ENCODE results near the gene MAFF.

The MAFF gene

GRCh38 chr22:38235240-38235850 is 33.6 kb downstream of the MAFF start:
- Mint-ChIP-seq H3K27me3 (no peaks in the 10 kb centered on the region), H3K36me3 (ENCODE audit: low read depth) (peaks cover 8% of the 10 kb centered on the region), H3K4me3 (no peak overlapping the region), H3K27ac (no peak overlapping the region), H3K9me3 (no peaks in the 10 kb centered on the region), H3K4me1 (no peaks in the 10 kb centered on the region)
- ATAC-seq: no peak
- DNase-seq: no peak

- Mint-ChIP-seq H3K27ac (no peak overlapping the region), H3K27me3 (no peaks in the 10 kb centered on the region), H3K4me1 (no peaks in the 10 kb centered on the region), H3K4me3 (no peak overlapping the region), H3K9me3 (no peaks in the 10 kb centered on the region), H3K36me3 (ENCODE audit: low read depth) (peaks cover 4% of the 10 kb centered on the region)
- DNase-seq (no peak), ATAC-seq (no peak)
These were observed 35.0 kb downstream of the MAFF start for GRCh38 chr22:38236786-38237185.

- Mint-ChIP-seq H3K4me1 (no peaks in the 10 kb centered on the region), H3K27ac (no peak overlapping the region), H3K4me3 (no peak overlapping the region), H3K9me3 (no peaks in the 10 kb centered on the region), H3K27me3 (no peaks in the 10 kb centered on the region), H3K36me3 (ENCODE audit: low read depth) (peaks cover 4% of the 10 kb centered on the region)
- no peak for ATAC-seq
- DNase-seq: no peak
These were observed 36.8 kb downstream of the MAFF start for GRCh38 chr22:38238519-38239071.

GRCh38 chr22:38239101-38239761 is 37.4 kb downstream of the MAFF start:
- H3K4me1 Mint-ChIP-seq: no peaks in the 10 kb centered on the region
- H3K36me3 Mint-ChIP-seq (ENCODE audit: low read depth): peaks cover 4% of the 10 kb centered on the region
- ATAC-seq (no peak), DNase-seq (no peak)
- H3K27me3 Mint-ChIP-seq: no peaks in the 10 kb centered on the region
- H3K9me3 Mint-ChIP-seq: no peaks in the 10 kb centered on the region
- no peak overlapping the region for H3K27ac Mint-ChIP-seq
- H3K4me3 Mint-ChIP-seq: no peak overlapping the region

GRCh38 chr22:38240734-38241252 is 39.0 kb downstream of the MAFF start:
- no peak for ATAC-seq
- H3K9me3 Mint-ChIP-seq: no peaks in the 10 kb centered on the region
- DNase-seq: no peak
- peaks cover 4% of the 10 kb centered on the region for H3K36me3 Mint-ChIP-seq (ENCODE audit: low read depth)
- H3K27me3 Mint-ChIP-seq: no peaks in the 10 kb centered on the region
- H3K27ac Mint-ChIP-seq: no peak overlapping the region
- H3K4me3 Mint-ChIP-seq: no peak overlapping the region
- H3K4me1 Mint-ChIP-seq: no peaks in the 10 kb centered on the region

GRCh38 chr22:38243007-38243765 is 41.4 kb downstream of the MAFF start:
- ATAC-seq (no peak), DNase-seq (no peak)
- no peaks in the 10 kb centered on the region for H3K4me1 Mint-ChIP-seq
- H3K27me3 Mint-ChIP-seq: no peaks in the 10 kb centered on the region
- H3K4me3 Mint-ChIP-seq: no peak overlapping the region
- H3K9me3 Mint-ChIP-seq: no peaks in the 10 kb centered on the region
- H3K27ac Mint-ChIP-seq: no peak overlapping the region
- peaks cover 7% of the 10 kb centered on the region for H3K36me3 Mint-ChIP-seq (ENCODE audit: low read depth)

- Mint-ChIP-seq H3K27me3 (no peaks in the 10 kb centered on the region), H3K4me1 (no peaks in the 10 kb centered on the region), H3K36me3 (ENCODE audit: low read depth) (peaks cover 7% of the 10 kb centered on the region), H3K4me3 (no peak overlapping the region), H3K27ac (no peak overlapping the region), H3K9me3 (no peaks in the 10 kb centered on the region)
- DNase-seq (no peak), ATAC-seq (no peak)
These were observed 42.3 kb downstream of the MAFF start for GRCh38 chr22:38244106-38244505.

- no peak overlapping the region for H3K27ac Mint-ChIP-seq
- no peak for ATAC-seq
- H3K27me3 Mint-ChIP-seq: no peaks in the 10 kb centered on the region
These were observed 44.4 kb downstream of the MAFF start for GRCh38 chr22:38246046-38246658.

GRCh38 chr22:38246692-38247091 is 44.9 kb downstream of the MAFF start:
- Mint-ChIP-seq H3K4me3 (no peak overlapping the region), H3K4me1 (no peaks in the 10 kb centered on the region), H3K36me3 (ENCODE audit: low read depth) (peaks cover 8% of the 10 kb centered on the region), H3K27me3 (no peaks in the 10 kb centered on the region), H3K27ac (no peak overlapping the region), H3K9me3 (no peaks in the 10 kb centered on the region)
- ATAC-seq: no peak
- DNase-seq: no peak

More at GRCh38 chr22:38246046-38246658, 44.4 kb downstream of the MAFF start:
- Mint-ChIP-seq H3K4me3 (no peak overlapping the region), H3K36me3 (ENCODE audit: low read depth) (peaks cover 8% of the 10 kb centered on the region), H3K9me3 (no peaks in the 10 kb centered on the region), H3K4me1 (no peaks in the 10 kb centered on the region)
- DNase-seq: no peak

- DNase-seq: no peak
- Mint-ChIP-seq H3K27me3 (no peaks in the 10 kb centered on the region), H3K4me3 (no peak overlapping the region), H3K27ac (no peak overlapping the region), H3K4me1 (no peaks in the 10 kb centered on the region), H3K9me3 (no peaks in the 10 kb centered on the region), H3K36me3 (ENCODE audit: low read depth) (peaks cover 8% of the 10 kb centered on the region)
- no peak for ATAC-seq
These were observed 45.9 kb downstream of the MAFF start for GRCh38 chr22:38247713-38248112.

GRCh38 chr22:38248280-38248679 is 46.5 kb downstream of the MAFF start:
- Mint-ChIP-seq H3K4me3 (no peak overlapping the region), H3K9me3 (no peaks in the 10 kb centered on the region), H3K27me3 (no peaks in the 10 kb centered on the region), H3K36me3 (ENCODE audit: low read depth) (peaks cover 8% of the 10 kb centered on the region), H3K4me1 (no peaks in the 10 kb centered on the region), H3K27ac (no peak overlapping the region)
- ATAC-seq (no peak), DNase-seq (no peak)

- Mint-ChIP-seq H3K27me3 (no peaks in the 10 kb centered on the region), H3K4me3 (no peak overlapping the region), H3K27ac (no peak overlapping the region), H3K9me3 (no peaks in the 10 kb centered on the region), H3K4me1 (no peaks in the 10 kb centered on the region), H3K36me3 (ENCODE audit: low read depth) (peaks cover 8% of the 10 kb centered on the region)
- no peak for DNase-seq
- no peak for ATAC-seq
These were observed 47.5 kb downstream of the MAFF start for GRCh38 chr22:38249301-38249700.

GRCh38 chr22:38249803-38250642 is 48.2 kb downstream of the MAFF start:
- no peaks in the 10 kb centered on the region for H3K4me1 Mint-ChIP-seq
- no peaks in the 10 kb centered on the region for H3K27me3 Mint-ChIP-seq
- ATAC-seq (no peak), DNase-seq (no peak)
- no peaks in the 10 kb centered on the region for H3K9me3 Mint-ChIP-seq
- no peak overlapping the region for H3K27ac Mint-ChIP-seq
- H3K36me3 Mint-ChIP-seq (ENCODE audit: low read depth): peaks cover 8% of the 10 kb centered on the region
- no peak overlapping the region for H3K4me3 Mint-ChIP-seq

Data from activated naive CD8-positive, alpha-beta T cell treated with anti-CD3 and anti-CD28 coated beads, Interleukin-2, amount 50 U/mL, for 24 hours (primary cell).